Activated naive CD4-positive, alpha-beta T cell treated with anti-CD3 and anti-CD28 coated beads, Interleukin-2, amount 50 U/mL, for 72 hours (primary cell): ENCODE data around the gene CYP8B1. TPM values are rescaled to one million over a fixed set of nuclear protein-coding genes. Genes with fewer than 3 reads are reported as not detected.

Source experiments
- ATAC-seq, 2 donors: fragments of 150-1000 bp; cut with Tn5 transposase; 2 replicates each; pipeline ENCODE4 v1.10.0; 2021; ENCODE audit warnings: mild to moderate bottlenecking in 2 of 2, moderate library complexity in 2 of 2
- DNase-seq, 2 donors: peaks; one replicate each; pipeline ENCODE4 v3.0.0; 2021 to 2022; ENCODE audit warnings: low spot score in 2 of 2
- H3K27ac Mint-ChIP-seq, 2 donors: one replicate each; pipeline ENCODE4 v1.8.0; 2022; ENCODE audit warnings: mild to moderate bottlenecking in 2 of 2, mixed read lengths in 2 of 2
- H3K36me3 Mint-ChIP-seq, 2 donors: one replicate each; pipeline ENCODE4 v1.8.0; 2022; ENCODE audit warnings: mixed read lengths in 2 of 2
- H3K9me3 Mint-ChIP-seq, 2 donors: one replicate each; pipeline ENCODE4 v1.8.0; 2022; ENCODE audit warnings: mixed read lengths in 2 of 2
- total RNA-seq, 2 donors: library from RNA; stranded (reverse); gene quantifications; one replicate each; pipeline ENCODE4 v1.2.3, GENCODE V29; 2022

The CYP8B1 gene
- total RNA-seq, 2 donors from 2014 or later = not detected

GRCh38 chr3:42871592-42872196 lies 4.0 kb downstream of the CYP8B1 start:
- Mint-ChIP-seq H3K27ac (no peak overlapping the region), H3K9me3 (no peaks in the 10 kb centered on the region), H3K36me3 (no peaks in the 10 kb centered on the region)
- ATAC-seq = no peak
- no peak for DNase-seq

DNA sequence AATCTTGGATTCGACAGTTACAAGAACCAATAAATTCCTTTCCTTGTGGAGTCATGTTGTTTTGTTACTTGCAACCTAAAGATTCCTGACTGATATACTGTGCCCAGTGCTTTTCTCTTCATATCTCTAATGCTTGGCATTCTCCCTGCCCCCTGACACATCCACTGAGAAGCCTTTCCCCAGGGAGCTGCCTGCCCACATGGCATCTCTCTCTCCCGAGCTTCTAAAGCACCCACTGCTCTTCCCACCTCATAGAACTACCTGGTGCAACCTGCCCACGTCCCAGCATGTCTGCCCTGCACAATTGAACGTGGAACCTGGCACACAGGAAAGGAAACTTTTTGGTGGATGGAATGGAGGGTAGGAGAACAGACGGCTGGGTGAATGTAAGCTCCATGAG lies 6.8 kb downstream of the CYP8B1 start:
- Mint-ChIP-seq H3K9me3 (no peaks in the 10 kb centered on the region), H3K36me3 (no peaks in the 10 kb centered on the region), H3K27ac (no peak overlapping the region)
- no peak for ATAC-seq
- no peak for DNase-seq

- H3K36me3 Mint-ChIP-seq = no peaks in the 10 kb centered on the region
- ATAC-seq (no peak), DNase-seq (no peak)
- H3K27ac Mint-ChIP-seq = no peak overlapping the region
- H3K9me3 Mint-ChIP-seq = no peaks in the 10 kb centered on the region
These were observed 8.5 kb downstream of the CYP8B1 start for GRCh38 chr3:42867138-42867537.

DNA sequence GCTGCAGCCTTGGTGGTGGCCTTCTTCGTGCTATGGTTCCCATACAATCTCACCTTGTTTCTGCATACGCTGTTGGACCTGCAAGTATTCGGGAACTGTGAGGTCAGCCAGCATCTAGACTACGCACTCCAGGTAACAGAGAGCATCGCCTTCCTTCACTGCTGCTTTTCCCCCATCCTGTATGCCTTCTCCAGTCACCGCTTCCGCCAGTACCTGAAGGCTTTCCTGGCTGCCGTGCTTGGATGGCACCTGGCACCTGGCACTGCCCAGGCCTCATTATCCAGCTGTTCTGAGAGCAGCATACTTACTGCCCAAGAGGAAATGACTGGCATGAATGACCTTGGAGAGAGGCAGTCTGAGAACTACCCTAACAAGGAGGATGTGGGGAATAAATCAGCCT lies 10.4 kb downstream of the CYP8B1 start:
- H3K36me3 Mint-ChIP-seq = no peaks in the 10 kb centered on the region
- DNase-seq (no peak), ATAC-seq (no peak)
- peaks cover 0 to 6% of the 10 kb centered on the region in 2 donors for H3K9me3 Mint-ChIP-seq
- no peak overlapping the region for H3K27ac Mint-ChIP-seq

GRCh38 chr3:42864321-42864950 lies 11.2 kb downstream of the CYP8B1 start:
- Mint-ChIP-seq H3K9me3 (peaks cover 0 to 6% of the 10 kb centered on the region in 2 donors), H3K27ac (no peak overlapping the region), H3K36me3 (peaks cover 0 to 4% of the 10 kb centered on the region in 2 donors)
- no peak for ATAC-seq
- DNase-seq = no peak

- H3K36me3 Mint-ChIP-seq = peaks cover 0 to 12% of the 10 kb centered on the region in 2 donors
- ATAC-seq (no peak), DNase-seq (no peak)
- H3K27ac Mint-ChIP-seq = no peak overlapping the region
- peaks cover 0 to 6% of the 10 kb centered on the region in 2 donors for H3K9me3 Mint-ChIP-seq
These were observed 19.1 kb downstream of the CYP8B1 start for GRCh38 chr3:42856544-42856943.

- Mint-ChIP-seq H3K9me3 (peaks cover 0 to 5% of the 10 kb centered on the region in 2 donors), H3K36me3 (peaks cover 0 to 12% of the 10 kb centered on the region in 2 donors), H3K27ac (no peak overlapping the region)
- ATAC-seq = no peak
- no peak for DNase-seq
These were observed 19.9 kb downstream of the CYP8B1 start for GRCh38 chr3:42855547-42856380.

DNA sequence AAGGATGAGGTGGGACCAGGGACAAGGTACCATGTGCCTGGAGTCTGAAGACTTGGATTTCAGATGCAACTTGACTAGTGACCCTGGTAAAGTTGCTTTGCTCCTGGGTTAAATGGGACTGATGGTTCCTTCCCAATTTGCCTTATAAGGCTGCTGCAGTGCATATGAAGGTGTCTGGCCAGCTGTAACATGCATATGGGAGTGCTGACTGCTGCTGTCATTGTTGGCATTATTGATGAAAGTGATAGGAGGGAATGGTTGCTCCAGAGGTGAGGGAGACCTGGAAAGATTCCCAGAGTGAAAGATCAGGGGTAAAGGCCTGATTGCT lies 20.5 kb downstream of the CYP8B1 start:
- peaks cover 0 to 12% of the 10 kb centered on the region in 2 donors for H3K36me3 Mint-ChIP-seq
- H3K9me3 Mint-ChIP-seq = no peaks in the 10 kb centered on the region
- ATAC-seq = no peak
- no peak for DNase-seq
- no peak overlapping the region for H3K27ac Mint-ChIP-seq

DNA sequence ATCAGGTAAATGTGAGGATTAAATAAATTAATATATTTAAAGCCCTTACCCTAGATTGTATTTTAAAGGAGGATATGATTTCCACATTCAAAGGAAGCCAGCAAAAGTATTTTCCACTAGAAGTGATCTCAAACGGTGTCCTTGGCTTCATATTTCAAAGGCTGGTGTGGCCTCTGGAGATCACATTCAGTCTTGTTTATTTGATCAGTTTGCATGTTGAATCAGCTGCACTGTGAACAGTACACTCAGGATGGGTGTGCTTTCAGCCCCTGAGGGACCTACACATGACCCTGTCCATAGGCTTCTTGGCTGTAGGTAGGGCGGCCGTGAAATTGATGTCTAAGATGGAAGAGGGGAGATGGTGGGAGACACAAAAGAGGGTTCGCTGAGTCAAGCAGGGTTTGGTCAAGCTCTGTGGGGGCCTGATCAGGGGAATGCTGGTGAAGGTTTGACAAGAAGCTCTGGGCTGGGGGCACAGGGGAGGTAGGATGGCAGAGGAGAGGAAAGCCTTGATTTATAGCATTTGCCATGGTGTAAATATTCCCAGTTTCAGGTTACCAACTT lies 21.9 kb downstream of the CYP8B1 start:
- Mint-ChIP-seq H3K27ac (no peak overlapping the region), H3K9me3 (no peaks in the 10 kb centered on the region), H3K36me3 (peaks cover 0 to 6% of the 10 kb centered on the region in 2 donors)
- DNase-seq = no peak
- ATAC-seq = no peak

GRCh38 chr3:42853056-42853455 lies 22.6 kb downstream of the CYP8B1 start:
- Mint-ChIP-seq H3K9me3 (no peaks in the 10 kb centered on the region), H3K27ac (no peak overlapping the region), H3K36me3 (no peaks in the 10 kb centered on the region)
- no peak for ATAC-seq
- no peak for DNase-seq

GRCh38 chr3:42852441-42852840 lies 23.2 kb downstream of the CYP8B1 start:
- no peak for DNase-seq
- Mint-ChIP-seq H3K36me3 (peaks cover 0 to 5% of the 10 kb centered on the region in 2 donors), H3K27ac (no peak overlapping the region), H3K9me3 (peaks cover 0 to under 1% of the 10 kb centered on the region in 2 donors)
- ATAC-seq = no peak

GRCh38 chr3:42851228-42851834 lies 24.3 kb downstream of the CYP8B1 start:
- ATAC-seq = no peak
- Mint-ChIP-seq H3K27ac (peak overlapping the region in 1 of 2 donors; percentile 29), H3K36me3 (peaks cover 0 to 14% of the 10 kb centered on the region in 2 donors), H3K9me3 (peaks cover 0 to 5% of the 10 kb centered on the region in 2 donors)
- DNase-seq = no peak

DNA sequence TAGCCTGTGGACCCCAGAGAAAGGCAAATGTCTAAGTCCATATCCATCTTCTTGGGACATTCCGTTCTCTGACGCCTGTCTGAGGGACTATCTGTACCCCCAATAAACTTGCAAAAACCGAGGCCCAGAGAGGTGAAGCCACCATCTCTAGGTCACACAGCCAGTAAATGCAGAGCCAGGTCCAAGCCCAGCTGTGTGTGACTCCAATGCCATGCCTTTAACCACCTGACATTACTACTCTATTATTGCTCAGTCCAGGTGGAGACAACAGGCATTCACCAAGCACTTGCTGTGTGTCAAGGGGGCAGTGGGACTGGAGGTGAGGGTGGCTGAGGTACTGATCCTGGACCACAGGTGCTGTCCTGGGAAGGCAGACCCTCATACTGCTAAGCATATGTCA lies 25.4 kb downstream of the CYP8B1 start:
- peaks cover 0 to 5% of the 10 kb centered on the region in 2 donors for H3K9me3 Mint-ChIP-seq
- H3K36me3 Mint-ChIP-seq = peaks cover 0 to 14% of the 10 kb centered on the region in 2 donors
- H3K27ac Mint-ChIP-seq = no peak overlapping the region
- ATAC-seq (no peak), DNase-seq (no peak)

DNA sequence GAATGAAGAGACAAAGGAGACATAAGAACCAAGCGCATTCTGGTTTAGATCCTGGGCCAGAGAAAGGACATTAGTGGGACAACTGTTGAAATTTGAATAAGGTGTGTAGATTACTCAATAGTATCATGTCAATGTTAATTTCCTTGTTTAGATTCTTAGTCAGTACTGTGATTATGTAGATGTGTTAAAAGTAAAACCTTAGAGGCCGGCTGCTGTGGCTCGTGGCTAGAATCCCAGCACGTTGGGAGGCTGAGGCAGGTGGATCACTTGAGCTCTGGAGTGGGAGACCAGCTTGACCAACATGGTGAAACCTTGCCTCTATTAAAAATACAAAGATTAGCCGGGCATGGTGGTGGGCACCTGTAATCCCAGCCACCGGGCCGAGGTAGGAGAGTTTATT lies 26.7 kb downstream of the CYP8B1 start:
- no peak overlapping the region for H3K27ac Mint-ChIP-seq
- H3K36me3 Mint-ChIP-seq = peaks cover 0 to 14% of the 10 kb centered on the region in 2 donors
- no peak for DNase-seq
- ATAC-seq = no peak
- peaks cover 0 to 5% of the 10 kb centered on the region in 2 donors for H3K9me3 Mint-ChIP-seq

- DNase-seq = no peak
- peaks cover 0 to 5% of the 10 kb centered on the region in 2 donors for H3K9me3 Mint-ChIP-seq
- no peak for ATAC-seq
- peaks cover 0 to 14% of the 10 kb centered on the region in 2 donors for H3K36me3 Mint-ChIP-seq
- H3K27ac Mint-ChIP-seq = peak overlapping the region in 1 of 2 donors; percentile 28
These were observed 27.9 kb downstream of the CYP8B1 start for GRCh38 chr3:42847731-42848130.

DNA sequence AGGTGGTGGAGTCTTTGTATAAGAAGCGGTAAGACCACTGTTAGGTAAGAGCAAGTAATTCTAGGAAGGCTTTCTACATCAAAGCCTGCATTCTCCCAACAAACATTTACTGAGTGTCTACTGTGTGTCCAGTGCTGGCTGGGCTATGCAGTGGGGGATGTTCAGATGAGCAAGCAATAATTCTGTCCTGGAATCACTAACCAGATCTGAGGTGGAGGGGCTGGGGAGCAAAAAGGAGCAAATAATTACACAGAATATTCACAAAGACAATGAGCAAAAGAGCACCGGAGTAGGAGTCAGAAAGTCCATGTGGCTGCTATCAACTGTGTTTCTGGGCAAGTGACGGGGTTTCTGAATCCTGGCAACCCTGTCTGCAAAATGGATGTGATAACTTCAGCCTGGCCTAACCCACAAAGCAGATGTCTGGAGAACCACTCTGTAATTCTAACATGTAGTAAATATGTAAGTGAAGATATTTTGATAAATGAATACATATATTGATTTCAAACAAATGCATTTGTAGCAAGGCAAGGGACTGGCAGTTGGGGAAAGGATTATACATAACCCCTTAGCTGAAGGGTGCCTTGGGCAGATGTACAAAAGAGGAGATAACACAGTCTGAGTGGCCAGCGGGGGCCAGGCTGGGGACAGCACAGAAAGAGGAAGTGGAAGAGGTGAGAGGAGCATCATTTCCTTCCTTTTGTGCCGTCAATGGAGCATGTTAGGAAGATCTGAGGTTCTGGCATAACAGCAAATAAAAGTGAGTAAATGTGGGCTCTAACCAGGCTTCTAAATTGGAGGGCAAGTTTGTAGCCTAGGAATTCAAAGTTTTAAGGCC lies 28.8 kb downstream of the CYP8B1 start:
- Mint-ChIP-seq H3K27ac (peak overlapping the region; percentile 28 to 58), H3K36me3 (peaks cover 0 to 14% of the 10 kb centered on the region in 2 donors), H3K9me3 (peaks cover 0 to 5% of the 10 kb centered on the region in 2 donors)
- ATAC-seq (peak in 1 of 2 donors; percentile 70), DNase-seq (no peak)
